MG63 (cell line): Measurements from ENCODE around the gene KCNS3. TPM values are rescaled to one million over a fixed set of nuclear protein-coding genes. Genes with fewer than 3 reads are reported as not detected.
A peak's percentile ranks its signal among the peaks of the same experiment; 100 is the strongest.
"Not testable (repeated sequence)": the region's sequence is repeated elsewhere in the genome, so short reads cannot be mapped to it uniquely, and the experiment has no call there.

ENCODE experiments used
- DNase-seq: peaks from one replicate; pipeline ENCODE4 v3.0.0-alpha.2; 2020
- H3K27me3 ChIP-seq: fragments of 250-450 bp; sonication (Bioruptor Pico); 2 replicates; pipeline ENCODE4 v1.5.1; 2020; ENCODE audit warnings: mild to moderate bottlenecking, moderate library complexity
- H3K36me3 ChIP-seq: fragments of 250-450 bp; sonication (Bioruptor Pico); 2 replicates; pipeline ENCODE4 v1.5.1; 2020; ENCODE audit warnings: mild to moderate bottlenecking, moderate library complexity
- H3K4me3 ChIP-seq: fragments of 250-450 bp; sonication (Bioruptor Pico); 2 replicates; pipeline ENCODE4 v1.5.1; 2020; ENCODE audit warnings: mild to moderate bottlenecking, moderate library complexity
- H3K9me3 ChIP-seq: fragments of 250-450 bp; sonication (Bioruptor Pico); 2 replicates; pipeline ENCODE4 v1.5.1; 2020; ENCODE audit warnings: mild to moderate bottlenecking, moderate library complexity
- total RNA-seq: library from RNA; depleted of rRNA; stranded (reverse); fragments of >200 nt; shearing (Covaris generic); gene quantifications from 2 replicates; pipeline ENCODE4 v1.2.3, GENCODE V29; 2014; ENCODE audit warnings: low replicate concordance; rRNA removed

KCNS3 gene
- total RNA-seq, 1 experiment from 2014 or later, result 10.7 TPM

DNA sequence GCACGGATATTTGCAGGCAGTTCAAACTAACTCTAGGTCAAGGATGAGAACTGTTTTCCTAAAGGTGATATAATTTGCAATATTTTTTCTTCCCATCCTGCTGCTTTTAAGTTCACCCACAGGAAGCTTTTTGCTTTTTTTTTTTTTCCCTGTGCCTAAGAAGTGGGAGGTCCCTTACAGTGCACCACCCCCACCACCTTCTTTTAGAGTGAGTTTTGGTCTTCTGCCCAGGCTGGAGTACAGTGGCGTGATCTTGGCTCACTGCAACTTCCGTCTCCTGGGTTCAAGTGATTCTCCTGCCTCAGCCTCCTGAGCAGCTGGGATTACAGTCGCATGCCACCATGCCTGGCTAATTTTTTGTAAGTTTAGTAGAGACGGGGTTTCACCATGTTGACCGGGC, 82.5 kb downstream of the KCNS3 start:
- Histone ChIP-seq H3K27me3 (no peaks in the 10 kb centered on the region), H3K9me3 (no peaks in the 10 kb centered on the region), H3K36me3 (no peaks in the 10 kb centered on the region), H3K4me3 (no peak overlapping the region)
- no peak for DNase-seq

GRCh38 chr2:17961789-17962188, 83.3 kb downstream of the KCNS3 start:
- no peaks in the 10 kb centered on the region for H3K9me3 ChIP-seq
- H3K36me3 ChIP-seq, result no peaks in the 10 kb centered on the region
- no peaks in the 10 kb centered on the region for H3K27me3 ChIP-seq
- H3K4me3 ChIP-seq, result no peak overlapping the region
- DNase-seq, result no peak

- Histone ChIP-seq H3K36me3 (no peaks in the 10 kb centered on the region), H3K9me3 (no peaks in the 10 kb centered on the region), H3K27me3 (no peaks in the 10 kb centered on the region), H3K4me3 (no peak overlapping the region)
- DNase-seq, result peak; percentile 13
These were observed 84.4 kb downstream of the KCNS3 start for GRCh38 chr2:17962876-17963275.

DNA sequence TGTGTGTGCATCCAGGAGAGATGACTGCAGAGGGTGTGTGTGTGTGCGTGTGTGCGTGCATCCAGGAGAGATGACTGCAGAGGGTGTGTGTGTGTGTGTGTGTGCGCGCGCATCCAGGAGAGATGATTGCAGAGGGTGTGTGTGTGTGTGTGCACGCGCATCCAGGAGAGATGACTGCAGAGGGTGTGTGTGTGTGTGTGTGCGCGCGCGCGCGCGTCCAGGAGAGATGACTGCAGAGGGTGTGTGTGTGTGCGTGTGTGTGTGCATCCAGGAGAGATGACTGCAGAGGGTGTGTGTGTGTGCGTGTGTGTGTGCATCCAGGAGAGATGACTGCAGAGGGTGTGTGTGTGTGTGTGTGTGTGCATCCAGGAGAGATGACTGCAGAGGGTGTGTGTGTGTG, 85.1 kb downstream of the KCNS3 start:
- H3K4me3 ChIP-seq, H3K27me3 ChIP-seq, H3K36me3 ChIP-seq, DNase-seq, H3K9me3 ChIP-seq: not testable (repeated sequence)

DNA sequence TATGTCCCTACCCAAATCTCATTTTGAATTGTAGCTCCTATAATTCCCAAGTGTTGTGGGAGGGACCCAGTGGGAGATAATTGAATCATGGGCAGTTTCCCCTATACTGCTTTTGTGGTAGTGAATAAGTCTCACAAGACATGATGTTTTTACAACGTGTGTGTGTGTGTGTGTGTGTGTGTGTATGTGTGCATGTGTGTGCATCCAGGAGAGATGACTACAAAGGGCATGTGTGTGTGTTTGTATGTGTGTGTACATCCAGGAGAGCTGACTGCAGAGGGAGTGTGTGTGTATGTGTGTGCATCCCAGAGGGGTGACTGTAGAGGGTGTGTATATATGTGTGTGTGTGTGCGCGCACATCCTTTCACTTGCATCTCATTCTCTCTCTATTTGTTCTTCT, 86.7 kb downstream of the KCNS3 start:
- no peaks in the 10 kb centered on the region for H3K27me3 ChIP-seq
- H3K4me3 ChIP-seq, result no peak overlapping the region
- DNase-seq, result no peak
- no peaks in the 10 kb centered on the region for H3K36me3 ChIP-seq
- H3K9me3 ChIP-seq, result no peaks in the 10 kb centered on the region

DNA sequence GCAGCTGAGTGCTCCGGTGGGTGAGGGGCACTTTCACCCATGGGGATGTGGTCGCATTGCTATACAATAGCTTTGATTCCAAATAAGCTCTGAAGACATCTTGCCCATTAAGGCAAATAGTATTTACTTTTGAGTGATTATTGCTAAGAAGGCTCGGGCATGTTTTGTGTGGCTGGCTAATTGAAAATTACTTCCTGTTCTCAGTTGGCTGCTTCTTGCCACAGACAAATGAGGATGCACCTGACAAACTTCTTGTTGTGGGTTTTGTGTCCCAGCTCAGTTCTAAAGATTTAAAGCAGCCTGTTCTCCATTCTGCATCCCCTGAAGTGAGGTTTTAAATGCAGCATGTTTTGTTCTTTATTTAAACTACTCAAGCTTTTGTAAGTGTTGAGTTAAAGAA, 88.3 kb downstream of the KCNS3 start:
- H3K9me3 ChIP-seq, result no peaks in the 10 kb centered on the region; the same call in 1 of the 2 replicates
- H3K4me3 ChIP-seq, result no peak overlapping the region
- H3K27me3 ChIP-seq, result no peaks in the 10 kb centered on the region
- no peak for DNase-seq
- H3K36me3 ChIP-seq, result no peaks in the 10 kb centered on the region

GRCh38 chr2:17969661-17970060, 91.2 kb downstream of the KCNS3 start:
- no peak overlapping the region for H3K4me3 ChIP-seq
- H3K27me3 ChIP-seq, result no peaks in the 10 kb centered on the region
- H3K9me3 ChIP-seq, result no peaks in the 10 kb centered on the region; the same call in 1 of the 2 replicates
- DNase-seq, result no peak
- H3K36me3 ChIP-seq, result no peaks in the 10 kb centered on the region

- no peak overlapping the region for H3K4me3 ChIP-seq
- H3K27me3 ChIP-seq, result no peaks in the 10 kb centered on the region
- H3K36me3 ChIP-seq, result no peaks in the 10 kb centered on the region
- no peak for DNase-seq
- H3K9me3 ChIP-seq, result no peaks in the 10 kb centered on the region; the same call in 1 of the 2 replicates
These were observed 93.2 kb downstream of the KCNS3 start for GRCh38 chr2:17971531-17972125.

GRCh38 chr2:17972991-17973390, 94.5 kb downstream of the KCNS3 start:
- H3K4me3 ChIP-seq, result no peak overlapping the region
- H3K9me3 ChIP-seq, result no peaks in the 10 kb centered on the region; the same call in 1 of the 2 replicates
- no peak for DNase-seq
- no peaks in the 10 kb centered on the region for H3K27me3 ChIP-seq
- no peaks in the 10 kb centered on the region for H3K36me3 ChIP-seq

GRCh38 chr2:17975401-17975800, 96.9 kb downstream of the KCNS3 start:
- H3K36me3 ChIP-seq, result no peaks in the 10 kb centered on the region
- no peak overlapping the region for H3K4me3 ChIP-seq
- no peaks in the 10 kb centered on the region for H3K27me3 ChIP-seq
- DNase-seq, result no peak
- H3K9me3 ChIP-seq, result no peaks in the 10 kb centered on the region; the same call in 1 of the 2 replicates

GRCh38 chr2:17976871-17977746, 98.6 kb downstream of the KCNS3 start:
- peak; percentile 89 for DNase-seq

DNA sequence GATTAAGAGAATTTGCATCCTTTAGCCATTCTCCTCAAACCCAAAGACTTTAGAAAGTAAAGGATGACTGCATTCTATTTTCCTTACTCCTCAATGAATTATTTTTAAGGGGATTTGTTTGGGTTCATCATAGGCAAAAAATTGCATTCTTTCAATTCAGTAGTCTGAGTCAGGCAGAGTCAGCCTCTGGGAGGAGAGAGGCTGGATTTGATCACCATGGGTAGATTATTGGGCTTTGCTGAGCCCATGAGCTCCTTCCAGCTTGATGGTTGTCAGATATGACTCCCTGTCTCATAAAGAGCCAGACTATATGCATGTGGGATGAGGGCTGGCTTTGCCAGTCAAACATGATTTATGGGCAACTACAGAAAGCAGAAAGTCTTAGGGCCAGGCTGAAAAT, 101.2 kb downstream of the KCNS3 start:
- Histone ChIP-seq H3K36me3 (no peaks in the 10 kb centered on the region), H3K9me3 (no peaks in the 10 kb centered on the region; the same call in 1 of the 2 replicates), H3K27me3 (no peaks in the 10 kb centered on the region), H3K4me3 (no peak overlapping the region)
- peak; percentile 79 for DNase-seq

More at GRCh38 chr2:17976871-17977746, 98.6 kb downstream of the KCNS3 start:
- Histone ChIP-seq H3K36me3 (no peaks in the 10 kb centered on the region), H3K27me3 (no peaks in the 10 kb centered on the region), H3K4me3 (no peak overlapping the region), H3K9me3 (no peaks in the 10 kb centered on the region; the same call in 1 of the 2 replicates)

- Histone ChIP-seq H3K27me3 (no peaks in the 10 kb centered on the region), H3K36me3 (no peaks in the 10 kb centered on the region)
These were observed 103.5 kb downstream of the KCNS3 start for GRCh38 chr2:17981936-17982335.

More at GRCh38 chr2:17981936-17982335, 103.5 kb downstream of the KCNS3 start:
- Histone ChIP-seq H3K4me3 (no peak overlapping the region), H3K9me3 (no peaks in the 10 kb centered on the region)
- DNase-seq, result no peak

Other genes starting within 250 kb of the KCNS3 start
- 11.4 and 24.6 TPM in 2 replicates for gene SMC6, start 124.9 kb upstream of the KCNS3 start, total RNA-seq
- gene GEN1, start 124.5 kb upstream of the KCNS3 start, total RNA-seq, result 8.3 and 49.4 TPM in 2 replicates
- not detected in 2 replicates for gene MSGN1, start 62.2 kb upstream of the KCNS3 start, total RNA-seq